Left hindlimb (tissue), 1 donor: Measurements from ENCODE around the gene CLEC19A.

Experiments used
- DNase-seq: peaks from one replicate; pipeline ENCODE4 v3.0.0-alpha.2; 2018

The CLEC19A gene

GRCh38 chr16:19330841-19331397 lies 45.4 kb downstream of the CLEC19A start:
- no peak for DNase-seq

GRCh38 chr16:19331794-19332193 lies 46.3 kb downstream of the CLEC19A start:
- no peak for DNase-seq

GRCh38 chr16:19338335-19338734 lies 52.8 kb downstream of the CLEC19A start:
- no peak for DNase-seq

GRCh38 chr16:19344224-19344801 lies 58.8 kb downstream of the CLEC19A start:
- no peak for DNase-seq

GRCh38 chr16:19344980-19345379 lies 59.4 kb downstream of the CLEC19A start:
- no peak for DNase-seq

- DNase-seq = no peak
Measured at GRCh38 chr16:19346335-19346922, 60.9 kb downstream of the CLEC19A start.

- no peak for DNase-seq
Measured at GRCh38 chr16:19348125-19348524, 62.6 kb downstream of the CLEC19A start.

- no peak for DNase-seq
Measured at GRCh38 chr16:19348578-19349315, 63.2 kb downstream of the CLEC19A start.

GRCh38 chr16:19354371-19354770 lies 68.8 kb downstream of the CLEC19A start:
- no peak for DNase-seq

GRCh38 chr16:19356024-19356952 lies 70.8 kb downstream of the CLEC19A start:
- no peak for DNase-seq

GRCh38 chr16:19359556-19359955 lies 74.0 kb downstream of the CLEC19A start:
- no peak for DNase-seq
